HUES6 (cell line): ENCODE measurements around the gene SLC1A1.
"Not testable (repeated sequence)": the region's sequence is repeated elsewhere in the genome, so short reads cannot be mapped to it uniquely, and the experiment has no call there.

Experiments
- H3K27ac ChIP-seq: 2 replicates; pipeline ENCODE4 v1.7.0; 2013; ENCODE audit warnings: low read depth, mild to moderate bottlenecking, low read length, inconsistent platforms
- H3K27me3 ChIP-seq: 2 replicates; pipeline ENCODE4 v1.6.1; 2013; ENCODE audit warnings: low read length; ENCODE audit not compliant: control insufficient read depth, insufficient read depth
- H3K36me3 ChIP-seq: 2 replicates; pipeline ENCODE4 v1.6.1; 2013; ENCODE audit warnings: low read length; ENCODE audit not compliant: control insufficient read depth, insufficient read depth
- H3K4me1 ChIP-seq: 2 replicates; pipeline ENCODE4 v1.6.1; 2013; ENCODE audit warnings: low read length; ENCODE audit not compliant: control insufficient read depth, insufficient read depth
- H3K4me3 ChIP-seq: 2 replicates; pipeline ENCODE4 v1.5.1; 2013; ENCODE audit warnings: low read depth, low read length
- H3K9ac ChIP-seq: one replicate; pipeline ENCODE4 v1.6.1; 2013; ENCODE audit warnings: mild to moderate bottlenecking, low read length
- H3K9me3 ChIP-seq: 2 replicates; pipeline ENCODE4 v1.6.1; 2013; ENCODE audit warnings: low read depth, low read length; ENCODE audit not compliant: control insufficient read depth, insufficient read depth

The SLC1A1 gene

DNA sequence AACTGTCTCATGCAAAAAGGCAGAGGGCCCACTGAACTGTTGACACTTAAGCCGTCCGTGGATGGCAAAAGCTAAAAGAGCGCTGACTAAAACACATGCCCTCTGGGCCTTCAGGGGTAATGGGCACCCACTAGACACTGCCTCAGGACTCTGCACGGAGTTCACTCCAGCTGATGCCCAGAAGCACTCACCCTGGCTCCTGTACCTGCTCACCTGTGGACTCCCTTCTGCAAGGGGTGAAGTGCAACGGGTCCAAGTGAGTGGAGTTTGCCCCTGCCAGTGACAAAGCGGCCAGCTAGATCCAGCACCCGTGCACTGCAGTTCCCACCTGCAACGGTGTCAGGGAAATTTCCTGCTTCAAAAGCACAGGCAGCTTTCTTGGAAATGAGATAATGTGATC is 50.2 kb downstream of the SLC1A1 start:
- Histone ChIP-seq H3K9ac (no peak overlapping the region), H3K36me3 (no peaks in the 10 kb centered on the region), H3K4me3 (no peak overlapping the region), H3K27me3 (no peaks in the 10 kb centered on the region), H3K9me3 (0 out of 2 replicates have a peak, but pooled peaks cover 6% of the 10 kb centered on the region), H3K4me1 (peaks cover 25% of the 10 kb centered on the region), H3K27ac (no peak overlapping the region)

DNA sequence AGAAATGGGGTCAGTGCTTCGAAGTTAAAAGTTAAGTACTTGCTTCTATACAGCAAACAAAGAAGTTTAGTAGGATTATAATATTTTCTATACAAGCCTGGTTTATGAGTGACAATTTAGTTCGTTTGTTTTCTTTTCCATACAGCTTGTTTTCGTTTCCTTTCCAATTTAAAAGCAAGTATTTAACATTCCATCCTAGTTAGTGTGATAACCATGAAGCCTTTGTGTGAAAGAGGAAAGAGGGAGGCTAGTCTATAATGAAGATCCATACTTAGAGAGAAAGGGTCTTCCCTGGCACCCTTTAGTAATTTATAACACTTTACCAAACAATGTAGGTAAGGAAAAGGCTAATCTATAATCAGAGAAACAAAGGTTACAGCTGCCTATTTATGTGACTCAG is 51.0 kb downstream of the SLC1A1 start:
- Histone ChIP-seq H3K4me3 (no peak overlapping the region), H3K9me3 (0 out of 2 replicates have a peak, but pooled peaks cover 6% of the 10 kb centered on the region), H3K4me1 (peaks cover 25% of the 10 kb centered on the region), H3K27ac (peak overlapping the region; percentile 71), H3K27me3 (no peaks in the 10 kb centered on the region), H3K36me3 (no peaks in the 10 kb centered on the region), H3K9ac (peak overlapping the region; percentile 43)

DNA sequence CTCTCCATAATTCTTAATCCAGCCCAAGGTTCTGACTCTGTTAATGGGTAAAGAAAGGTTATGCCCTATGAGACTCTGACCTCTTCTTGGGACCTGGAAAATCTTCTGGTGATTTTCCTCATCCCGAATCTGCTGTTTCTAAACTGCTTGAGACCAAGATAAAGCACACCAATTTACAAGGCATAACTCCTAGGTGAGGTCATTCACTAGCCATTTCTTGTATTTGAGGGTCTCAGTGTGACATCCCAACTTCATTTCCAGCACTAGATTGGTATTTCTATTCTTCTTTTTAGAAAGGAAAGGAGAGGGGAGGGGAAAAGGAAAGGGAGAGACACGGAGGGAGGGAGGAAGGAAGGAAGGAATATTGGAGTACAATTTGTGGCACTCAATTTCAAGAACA is 51.6 kb downstream of the SLC1A1 start:
- H3K9ac ChIP-seq: no peak overlapping the region
- H3K27ac ChIP-seq: peak overlapping the region; percentile 71
- 0 out of 2 replicates have a peak, but pooled peaks cover 6% of the 10 kb centered on the region for H3K9me3 ChIP-seq
- H3K27me3 ChIP-seq: no peaks in the 10 kb centered on the region
- no peak overlapping the region for H3K4me3 ChIP-seq
- H3K36me3 ChIP-seq: no peaks in the 10 kb centered on the region
- H3K4me1 ChIP-seq: peaks cover 25% of the 10 kb centered on the region

GRCh38 chr9:4544714-4545113 is 54.4 kb downstream of the SLC1A1 start:
- H3K27ac ChIP-seq, H3K9me3 ChIP-seq, H3K36me3 ChIP-seq, H3K9ac ChIP-seq, H3K4me3 ChIP-seq, H3K27me3 ChIP-seq: not testable (repeated sequence)
- peaks cover 25% of the 10 kb centered on the region for H3K4me1 ChIP-seq

DNA sequence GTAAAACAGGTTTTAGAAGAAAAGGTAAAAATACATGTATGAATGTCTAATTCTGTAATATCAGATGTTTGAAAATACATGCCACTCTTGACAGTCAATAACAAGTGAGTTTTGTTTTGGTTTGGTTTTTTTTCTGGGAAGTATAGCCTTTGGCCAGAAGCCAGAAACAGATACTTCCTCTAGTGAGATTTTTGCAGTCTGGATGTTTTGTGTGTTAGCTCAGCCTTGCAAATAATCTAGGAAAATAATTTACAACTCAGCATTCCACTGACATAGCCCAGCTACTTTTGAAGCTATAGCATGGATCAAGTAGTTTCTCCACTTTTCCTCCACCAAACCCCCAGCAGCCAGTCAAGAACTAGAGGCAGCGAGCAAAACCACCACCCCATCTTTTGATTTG is 56.7 kb downstream of the SLC1A1 start:
- Histone ChIP-seq H3K9ac (no peak overlapping the region), H3K27me3 (no peaks in the 10 kb centered on the region), H3K4me1 (peaks cover 10% of the 10 kb centered on the region), H3K9me3 (no peaks in the 10 kb centered on the region), H3K27ac (no peak overlapping the region), H3K4me3 (no peak overlapping the region), H3K36me3 (no peaks in the 10 kb centered on the region)

- Histone ChIP-seq H3K27ac (no peak overlapping the region), H3K4me1 (no peaks in the 10 kb centered on the region), H3K9me3 (no peaks in the 10 kb centered on the region), H3K9ac (no peak overlapping the region), H3K4me3 (no peak overlapping the region), H3K27me3 (no peaks in the 10 kb centered on the region), H3K36me3 (no peaks in the 10 kb centered on the region)
These were observed 58.8 kb downstream of the SLC1A1 start for GRCh38 chr9:4548811-4549725.

GRCh38 chr9:4549751-4550295 is 59.6 kb downstream of the SLC1A1 start:
- Histone ChIP-seq H3K4me1 (no peaks in the 10 kb centered on the region), H3K4me3 (no peak overlapping the region), H3K9me3 (no peaks in the 10 kb centered on the region), H3K27me3 (no peaks in the 10 kb centered on the region), H3K36me3 (no peaks in the 10 kb centered on the region), H3K27ac (no peak overlapping the region), H3K9ac (no peak overlapping the region)

- no peak overlapping the region for H3K27ac ChIP-seq
- H3K4me3 ChIP-seq: no peak overlapping the region
- H3K27me3 ChIP-seq: no peaks in the 10 kb centered on the region
- no peak overlapping the region for H3K9ac ChIP-seq
- no peaks in the 10 kb centered on the region for H3K9me3 ChIP-seq
- no peaks in the 10 kb centered on the region for H3K36me3 ChIP-seq
- H3K4me1 ChIP-seq: peaks cover 5% of the 10 kb centered on the region; the same call in 1 of the 2 replicates
These were observed 60.7 kb downstream of the SLC1A1 start for GRCh38 chr9:4550777-4551484.

- peaks cover 5% of the 10 kb centered on the region; the same call in 1 of the 2 replicates for H3K4me1 ChIP-seq
- H3K4me3 ChIP-seq: no peak overlapping the region
- H3K27ac ChIP-seq: no peak overlapping the region
- no peaks in the 10 kb centered on the region for H3K9me3 ChIP-seq
- no peaks in the 10 kb centered on the region for H3K27me3 ChIP-seq
- no peak overlapping the region for H3K9ac ChIP-seq
- no peaks in the 10 kb centered on the region for H3K36me3 ChIP-seq
These were observed 63.7 kb downstream of the SLC1A1 start for GRCh38 chr9:4553951-4554381.

DNA sequence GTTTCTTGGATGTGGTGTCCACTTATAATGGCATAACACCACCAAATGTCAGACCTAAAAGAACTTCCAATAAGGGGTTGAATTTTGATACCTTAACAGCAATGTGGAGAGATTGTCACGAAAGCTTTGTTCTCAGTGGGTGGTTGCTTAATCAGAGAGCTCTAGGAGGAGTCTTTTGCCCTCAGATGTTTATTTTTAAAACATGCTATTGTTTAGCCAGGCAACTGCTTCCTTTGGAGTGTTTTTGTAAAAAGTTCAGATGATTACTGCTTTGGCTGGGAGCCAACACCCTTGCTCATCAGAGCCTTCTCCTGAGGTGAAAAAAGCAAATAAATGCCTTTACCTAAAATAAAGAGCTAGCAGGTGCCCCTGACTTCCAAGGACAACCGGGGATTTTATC is 65.0 kb downstream of the SLC1A1 start:
- H3K27ac ChIP-seq: no peak overlapping the region
- no peaks in the 10 kb centered on the region for H3K9me3 ChIP-seq
- no peaks in the 10 kb centered on the region for H3K36me3 ChIP-seq
- H3K27me3 ChIP-seq: no peaks in the 10 kb centered on the region
- H3K4me1 ChIP-seq: peaks cover 5% of the 10 kb centered on the region; the same call in 1 of the 2 replicates
- no peak overlapping the region for H3K9ac ChIP-seq
- H3K4me3 ChIP-seq: no peak overlapping the region
